DMS 273 (cell line): Measurements from ENCODE around the gene FAM3C.

Source experiments
- DNase-seq: peaks from one replicate; lab custom pipeline; 2025; ENCODE audit not compliant: unreplicated experiment; lab: John Stamatoyannopoulos, UW

Gene FAM3C

GRCh38 chr7:121383235-121383910 lies 12.7 kb downstream of the FAM3C start:
- no peak for DNase-seq

- DNase-seq = no peak
Measured at GRCh38 chr7:121382473-121382872, 13.6 kb downstream of the FAM3C start.

GRCh38 chr7:121379930-121380329 lies 16.2 kb downstream of the FAM3C start:
- DNase-seq = no peak

GRCh38 chr7:121376979-121377378 lies 19.1 kb downstream of the FAM3C start:
- no peak for DNase-seq

- no peak for DNase-seq
Measured at GRCh38 chr7:121373177-121373576, 22.9 kb downstream of the FAM3C start.

- no peak for DNase-seq
Measured at GRCh38 chr7:121372376-121373010, 23.6 kb downstream of the FAM3C start.

- no peak for DNase-seq
Measured at GRCh38 chr7:121371883-121372282, 24.2 kb downstream of the FAM3C start.

- DNase-seq = no peak
Measured at GRCh38 chr7:121371367-121371766, 24.7 kb downstream of the FAM3C start.

- DNase-seq = no peak
Measured at GRCh38 chr7:121369462-121369861, 26.6 kb downstream of the FAM3C start.

- DNase-seq = peak; percentile 46
Measured at GRCh38 chr7:121366852-121367431, 29.2 kb downstream of the FAM3C start.

GRCh38 chr7:121360564-121360963 lies 35.5 kb downstream of the FAM3C start:
- DNase-seq = no peak

- DNase-seq = no peak
Measured at GRCh38 chr7:121355574-121355973, 40.5 kb downstream of the FAM3C start.

GRCh38 chr7:121352323-121352722 lies 43.8 kb downstream of the FAM3C start:
- no peak for DNase-seq

GRCh38 chr7:121351682-121352081 lies 44.4 kb downstream of the FAM3C start:
- no peak for DNase-seq

- DNase-seq = no peak
Measured at GRCh38 chr7:121344497-121344896, 51.6 kb downstream of the FAM3C start.

- DNase-seq = no peak
Measured at GRCh38 chr7:121344093-121344492, 52.0 kb downstream of the FAM3C start.

- DNase-seq = no peak
Measured at GRCh38 chr7:121343302-121343701, 52.8 kb downstream of the FAM3C start.

GRCh38 chr7:121342631-121343030 lies 53.5 kb downstream of the FAM3C start:
- no peak for DNase-seq

- no peak for DNase-seq
Measured at GRCh38 chr7:121341933-121342332, 54.2 kb downstream of the FAM3C start.

GRCh38 chr7:121339082-121339481 lies 57.0 kb downstream of the FAM3C start:
- no peak for DNase-seq

- DNase-seq = peak; percentile 62
Measured at GRCh38 chr7:121337398-121337797, 58.7 kb downstream of the FAM3C start.

- DNase-seq = no peak
Measured at GRCh38 chr7:121336579-121336978, 59.5 kb downstream of the FAM3C start.
